HG03432 (cell line): ENCODE results near the gene OR52E6.
A peak's percentile ranks its signal among the peaks of the same experiment; 100 is the strongest.

ENCODE experiments used
- ATAC-seq: cut with Tn5 transposase; IDR thresholded peaks from one replicate; pipeline ENCODE4 v1.9.1; 2021; ENCODE audit warnings: mild to moderate bottlenecking, moderate library complexity; ENCODE audit not compliant: unreplicated experiment

OR52E6 gene

GRCh38 chr11:5841797-5842196, at the start of gene OR52E6:
OR52E6 (minus strand) TSS chr11:5841897; CDS start chr11:5841897, 0 bp downstream.
- no peak for ATAC-seq

DNA sequence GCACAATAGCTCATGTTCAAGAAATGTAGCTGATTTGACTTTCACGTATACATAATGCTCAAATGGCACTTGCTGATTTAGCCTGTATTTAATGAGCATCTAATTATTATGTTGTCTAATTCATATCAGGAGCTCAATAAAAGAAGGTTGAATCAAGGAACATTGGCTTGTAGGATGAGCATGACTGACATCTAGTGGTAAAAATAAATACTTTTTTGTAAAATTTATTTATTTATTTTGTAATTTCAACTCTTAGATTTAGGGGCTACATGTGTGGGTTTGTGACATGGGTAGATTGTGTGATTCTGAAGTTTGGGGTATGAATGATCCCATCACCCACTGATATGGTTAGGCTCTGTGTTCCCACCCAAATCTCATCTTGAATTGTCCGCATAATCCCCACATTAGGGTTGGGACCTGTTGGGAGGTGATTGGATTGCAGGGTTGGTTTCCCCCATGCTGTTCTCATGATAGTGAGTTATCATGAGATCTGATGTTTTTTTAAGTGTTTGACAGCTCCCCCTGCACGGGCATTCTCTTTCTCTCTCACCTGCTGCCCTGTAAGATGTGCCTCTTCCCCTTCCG, 49.6 kb upstream of the OR52E6 start:
- no peak for ATAC-seq

DNA sequence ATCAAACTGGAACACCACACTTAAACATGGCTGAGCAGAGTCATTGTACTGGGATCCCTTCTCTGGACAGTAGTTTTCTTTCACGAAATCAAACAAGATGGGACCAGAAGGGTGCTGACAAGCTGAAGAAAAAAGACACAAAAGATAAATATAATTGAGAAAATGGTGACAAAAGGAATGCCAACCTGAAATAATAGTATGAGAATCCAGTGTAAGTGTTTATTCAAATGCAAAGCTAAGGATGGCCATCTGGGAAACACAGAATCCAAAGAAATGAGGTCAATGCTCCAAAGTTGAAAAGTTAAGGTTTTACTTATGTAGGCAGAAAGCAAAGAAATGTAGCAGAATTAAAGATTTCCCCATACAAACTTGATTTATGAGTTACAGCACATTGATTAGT, 46.0 kb upstream of the OR52E6 start:
- no peak for ATAC-seq

GRCh38 chr11:5887172-5887571, 45.5 kb upstream of the OR52E6 start:
- ATAC-seq: no peak

DNA sequence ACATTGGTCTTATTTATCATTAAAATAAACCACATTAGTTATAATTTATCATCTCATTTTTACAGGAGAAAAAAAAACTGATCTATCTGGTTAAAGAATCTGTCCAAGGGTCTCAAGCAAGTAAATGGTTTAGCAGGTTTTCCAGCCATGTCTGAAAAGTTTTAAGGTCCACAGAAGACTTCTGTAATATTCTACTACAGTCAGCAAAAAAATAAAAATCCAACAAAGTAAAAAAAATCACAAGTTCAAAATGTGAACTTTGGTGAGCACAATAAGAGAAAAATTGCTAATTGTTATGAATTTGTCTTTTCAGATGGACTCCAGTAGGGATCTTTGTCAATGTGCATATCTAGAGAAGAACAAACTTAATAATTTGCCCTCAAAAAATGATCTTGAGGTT, 40.1 kb upstream of the OR52E6 start:
- no peak for ATAC-seq

GRCh38 chr11:5880329-5880728, 38.6 kb upstream of the OR52E6 start, which contains the start of gene OR52E4:
OR52E4 (plus strand) TSS chr11:5880629; CDS start chr11:5884293, 3,664 bp downstream.
- no peak for ATAC-seq

GRCh38 chr11:5878564-5878963, 36.9 kb upstream of the OR52E6 start:
- ATAC-seq: no peak

DNA sequence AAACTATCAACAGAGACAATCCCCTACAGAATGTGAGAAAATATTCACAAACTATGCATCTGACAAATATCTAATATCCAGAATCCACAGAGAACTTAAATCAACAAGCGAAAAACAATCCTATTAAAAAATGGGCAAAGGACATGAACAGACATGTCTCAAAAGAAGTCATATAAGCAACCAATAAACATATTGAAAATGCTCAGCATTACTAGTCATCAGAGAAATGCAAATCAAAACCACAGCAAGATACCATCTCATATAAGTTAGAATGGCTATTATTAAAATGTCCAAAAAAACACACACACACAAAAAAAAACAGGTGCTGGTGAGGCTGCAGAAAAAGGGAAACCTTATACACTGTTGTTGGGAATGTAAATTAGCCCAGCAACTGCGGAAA, 24.1 kb upstream of the OR52E6 start:
- no peak for ATAC-seq

GRCh38 chr11:5857590-5857989, 15.9 kb upstream of the OR52E6 start, which contains the start of gene OR52E8:
OR52E8 (minus strand) TSS chr11:5857690; CDS start chr11:5857690, 0 bp downstream.
- no peak for ATAC-seq

DNA sequence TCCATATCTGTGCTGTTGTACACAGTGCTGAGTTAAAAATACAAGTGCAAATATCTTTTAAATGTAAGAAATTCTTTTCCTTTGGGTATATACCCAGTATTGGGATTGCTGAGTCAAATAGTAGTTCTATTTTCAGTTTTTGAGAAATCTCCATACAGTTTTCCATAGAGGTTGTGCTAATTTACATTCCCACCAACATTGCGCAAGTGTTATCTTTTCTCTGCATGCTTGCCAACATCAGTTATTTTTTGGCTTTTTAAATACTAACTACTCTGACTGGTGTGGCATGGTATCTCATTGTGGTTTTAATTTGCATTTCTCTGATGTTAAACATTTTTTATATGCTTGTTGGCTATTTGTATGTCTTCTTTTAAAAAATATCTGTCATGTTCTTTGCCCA, 9.3 kb upstream of the OR52E6 start:
- ATAC-seq: no peak

GRCh38 chr11:5847711-5848110, 6.0 kb upstream of the OR52E6 start:
- no peak for ATAC-seq

GRCh38 chr11:5846701-5847100, 5.0 kb upstream of the OR52E6 start:
- ATAC-seq: no peak

- ATAC-seq: no peak
Observed at GRCh38 chr11:5837695-5838094, 4.0 kb downstream of the OR52E6 start.

- ATAC-seq: no peak
Observed at GRCh38 chr11:5833446-5833845, 8.3 kb downstream of the OR52E6 start.

- ATAC-seq: no peak
Observed at GRCh38 chr11:5831196-5831829, 10.4 kb downstream of the OR52E6 start.

DNA sequence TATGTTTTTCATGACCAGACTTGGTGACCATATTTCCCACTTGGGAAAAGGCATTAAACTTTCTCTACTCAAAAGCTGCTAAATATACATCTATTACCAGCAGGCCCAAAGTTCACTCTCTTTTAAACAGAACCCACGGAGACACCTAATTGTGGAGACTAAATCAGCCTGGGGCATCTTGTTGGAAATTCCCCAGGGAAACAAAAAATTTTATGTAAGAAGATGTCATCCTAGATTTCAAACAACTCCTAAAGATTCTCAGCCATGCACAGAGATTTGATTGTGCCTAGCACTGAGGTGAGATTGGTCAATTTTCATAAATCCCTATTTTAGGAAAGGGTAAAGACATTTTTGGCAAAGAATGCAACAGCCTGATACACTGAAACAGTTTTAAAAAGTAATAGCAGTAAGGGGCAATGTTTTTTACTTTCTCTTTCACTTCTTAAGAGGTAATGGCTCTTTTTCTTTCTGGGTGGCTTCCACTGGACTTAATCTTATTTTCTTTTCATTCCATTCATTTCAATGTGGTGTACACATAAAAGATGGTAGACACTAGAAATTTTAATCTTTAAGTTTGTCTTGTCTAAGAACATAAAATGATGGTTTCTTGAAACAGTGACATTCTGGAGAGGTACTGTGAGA, 23.3 kb downstream of the OR52E6 start:
- peak; percentile 70 for ATAC-seq

DNA sequence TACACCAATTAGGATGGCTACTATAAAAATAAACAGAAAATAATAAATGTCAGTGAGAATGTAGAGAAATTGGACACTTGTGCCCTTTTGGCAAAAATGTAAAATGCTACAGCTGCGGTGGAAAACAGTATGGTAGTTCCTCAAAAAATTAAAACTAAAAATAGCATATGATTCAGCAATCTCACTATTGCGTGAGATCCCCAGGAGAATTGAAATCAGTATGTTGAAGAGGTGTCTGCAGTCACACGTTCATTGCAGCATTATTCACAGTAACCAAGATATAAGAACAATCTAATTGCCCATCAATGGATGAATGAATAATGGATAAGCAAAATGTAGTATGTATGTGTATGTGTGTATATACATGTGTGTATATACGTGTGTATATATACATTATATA, 26.2 kb downstream of the OR52E6 start:
- peak; percentile 46 for ATAC-seq

GRCh38 chr11:5809905-5810795, 31.5 kb downstream of the OR52E6 start:
- no peak for ATAC-seq

- peak; percentile 23 for ATAC-seq
Observed at GRCh38 chr11:5809122-5809519, 32.6 kb downstream of the OR52E6 start.

DNA sequence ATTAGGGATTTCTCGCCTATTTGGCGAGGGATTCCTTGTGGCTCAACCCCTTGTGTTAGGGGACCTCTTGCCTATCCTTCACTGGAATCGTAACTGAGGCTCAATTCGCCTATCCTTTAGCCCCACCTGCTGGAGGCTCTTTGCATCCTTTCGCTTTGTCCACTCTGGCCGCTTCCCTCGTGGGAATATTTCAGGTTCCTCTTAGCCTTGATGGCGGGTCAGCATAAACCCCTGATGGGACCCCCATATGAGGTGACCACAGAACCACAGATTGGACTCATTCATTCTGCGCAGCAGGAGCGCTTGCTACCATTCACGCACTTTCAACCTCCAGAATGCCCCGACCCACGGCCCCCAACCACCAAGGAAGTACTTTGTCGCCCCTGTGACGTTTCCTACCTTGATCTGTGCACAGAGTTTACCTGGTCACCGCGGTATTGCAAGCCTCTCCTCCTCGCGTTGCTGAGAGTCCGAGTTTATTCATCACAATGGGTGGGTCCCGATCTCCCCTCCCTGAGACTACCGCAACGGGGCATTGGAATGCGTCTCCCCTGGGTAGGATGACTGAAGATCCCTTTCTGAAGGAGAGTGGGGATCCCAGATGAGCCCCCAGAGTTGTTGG, 33.1 kb downstream of the OR52E6 start, which contains the start of gene OR52N2:
OR52N2 (plus strand) TSS at position 425 of the 622 bp plus-strand sequence. CDS start 11,412 bp downstream, outside the sequence.
- ATAC-seq: peak; percentile 95

DNA sequence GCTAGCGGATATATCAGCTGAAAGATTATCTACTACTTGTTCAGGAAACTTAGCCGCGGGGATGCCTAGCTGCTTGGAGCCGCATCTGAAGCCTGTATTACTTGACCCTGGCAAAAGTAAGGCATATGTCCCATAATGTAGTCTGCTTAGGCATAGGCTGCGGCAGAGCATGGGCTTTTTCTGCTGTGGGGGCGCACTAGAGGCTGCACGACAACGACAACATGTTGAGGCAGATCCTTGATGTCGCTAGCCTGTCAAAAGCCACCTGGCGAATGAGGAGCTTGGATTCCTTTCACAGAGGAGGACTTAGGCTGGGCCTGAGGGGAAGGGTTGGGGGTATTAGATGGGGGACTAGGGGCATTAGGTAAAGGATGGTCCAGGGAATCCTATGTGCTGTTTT, 34.1 kb downstream of the OR52E6 start:
- no peak for ATAC-seq
